Ovary (tissue), 10 donors: ENCODE data around the gene ANTXR2. TPM values are rescaled to one million over a fixed set of nuclear protein-coding genes. Genes with fewer than 3 reads are reported as not detected.
A peak's percentile ranks its signal among the peaks of the same experiment; 100 is the strongest.
"Not testable (repeated sequence)": the region's sequence is repeated elsewhere in the genome, so short reads cannot be mapped to it uniquely, and the experiment has no call there.

Experiments
- DNase-seq, 5 donors: peaks; one replicate each; pipeline ENCODE4 v3.0.0-alpha.2; 2019 to 2020
- H3K27ac ChIP-seq, 2 donors: fragments of 200-600 bp; one replicate each; pipeline versions ENCODE4 v1.5.1 to v1.8.0; 2019 to 2022
- H3K27me3 ChIP-seq: fragments of 200-600 bp; one replicate; pipeline ENCODE4 v1.8.0; 2022
- H3K36me3 ChIP-seq: fragments of 200-600 bp; sonication (generic); one replicate; pipeline ENCODE4 v1.5.1; 2019
- H3K4me1 ChIP-seq: one replicate; pipeline ENCODE4 v1.8.1; 2013; ENCODE audit warnings: mild to moderate bottlenecking, moderate library complexity; ENCODE audit not compliant: insufficient read depth
- H3K4me3 ChIP-seq: fragments of 200-600 bp; sonication (generic); one replicate; pipeline ENCODE4 v1.5.1; 2017
- H3K9me3 ChIP-seq, 2 donors: fragments of 200-600 bp in 1 of 2; sonication (generic) in 1 of 2; one replicate each; pipeline versions ENCODE4 v1.5.1 to v1.8.1; 2013 to 2019; ENCODE audit warnings: mild to moderate bottlenecking in 1 of 2, moderate library complexity in 1 of 2
- EP300 ChIP-seq: sonication (generic); formaldehyde crosslinking; IDR thresholded peaks from one replicate; pipeline ENCODE4 v1.6.1; 2017; ENCODE audit warnings: antibody characterized with exemption
- POLR2A ChIP-seq: fragments of 450-650 bp; IDR thresholded peaks from one replicate; pipeline ENCODE4 v1.6.1; 2017; ENCODE audit warnings: antibody characterized with exemption, mild to moderate bottlenecking, moderate library complexity
- WGBS, 3 donors: extraction: QIAGEN DNeasy Blood & Tissue Kit in 1 of 3; methylation state at CpG; one replicate each; pipeline versions ENCODE4 v1.1.5 to v1.1.7; 2013 to 2017; 5-methylcytosine and 5-hydroxymethylcytosine counted together
- intact Hi-C, 4 donors: fragments of 100-400 bp; cut with DNase I; formaldehyde crosslinking; loops; one replicate each; pipeline versions ENCODE4 v1.11.0 to v1.15.1; 2022 to 2023
- long read RNA-seq, 3 donors: library from polyadenylated mRNA in 2 of 3; unstranded in 2 of 3; transcript quantifications; one replicate each; pipeline ENCODE4 v2.0.0 and lab custom pipeline, GENCODE V29; 2021 to 2026
- polyA plus RNA-seq, 2 donors: library from polyadenylated mRNA; stranded (reverse); fragments of 200-250 nt in 1 of 2; fragments of 350-450 nt in 1 of 2; fragmentation: Illumina TruSeq in 1 of 2; extraction: RNeasy Lipid Tissue Mini Kit (QIAGEN cat#74804) in 1 of 2; gene quantifications; one replicate each; pipeline ENCODE4 v1.2.3, GENCODE V29; 2013 to 2014
- total RNA-seq, 7 donors: library from RNA; depleted of rRNA in 2 of 7; stranded (reverse); fragments of >200 nt in 2 of 7; fragmentation: NEBNext Ultra II Directional in 3 of 7; extraction: Animal tissue kit (Norgen Biotek cat#: 25700) in 3 of 7; gene quantifications; one replicate each; pipeline versions ENCODE4 v1.1.0 to v1.2.4, GENCODE V29; 2016 to 2023
- TF ChIP-seq, protein P1 (sequence below), 3 donors: fragments of 450-650 bp in 2 of 3; fragments of 200-600 bp in 1 of 3; IDR thresholded peaks; one replicate each; pipeline versions ENCODE4 v1.5.1 to v1.8.0; 2016 to 2022; ENCODE audit warnings: antibody characterized with exemption in 3 of 3, mild to moderate bottlenecking in 1 of 3
- donor health status: DM: no; HTN: no; CAD: no; lungs with moderate emphysema.
- donor health status: DM: no; HTN: no; CAD: no.
- donor health status: Bipolar disorder and iron deficiency.
- donor health status: DM: yes; HTN: yes; CAD: no.
- donor health status: DM: no; HTN: no; CAD: no.
- donor health status: DM: yes; HTN: yes; CAD: no.

The ANTXR2 gene
- 100 to 1,000 TPM in 3 of 7 donors, 10 to 100 TPM in 4; 78.3 to 230 (median 88.7) TPM for total RNA-seq
- polyA plus RNA-seq = 100 to 1,000 TPM in 1 of 2 donors, 10 to 100 TPM in 1; 64.4 to 231 TPM
- long read RNA-seq, donor 1, full-length matches to known transcripts = 223 of 301 reads
- long read RNA-seq, donor 1, partial matches to known transcripts = 31 of 301 reads
- long read RNA-seq, donor 1, other reads (novel, unspliced or antisense) = 47 of 301 reads
- long read RNA-seq, donor 2, full-length matches to known transcripts = 5 of 5 reads
- long read RNA-seq, donor 2, partial matches to known transcripts = 0 of 5 reads
- long read RNA-seq, donor 2, other reads (novel, unspliced or antisense) = 0 of 5 reads
- long read RNA-seq, donor 3, full-length matches to known transcripts = 306 of 355 reads
- long read RNA-seq, donor 3, partial matches to known transcripts = 11 of 355 reads
- long read RNA-seq, donor 3, other reads (novel, unspliced or antisense) = 38 of 355 reads

DNA sequence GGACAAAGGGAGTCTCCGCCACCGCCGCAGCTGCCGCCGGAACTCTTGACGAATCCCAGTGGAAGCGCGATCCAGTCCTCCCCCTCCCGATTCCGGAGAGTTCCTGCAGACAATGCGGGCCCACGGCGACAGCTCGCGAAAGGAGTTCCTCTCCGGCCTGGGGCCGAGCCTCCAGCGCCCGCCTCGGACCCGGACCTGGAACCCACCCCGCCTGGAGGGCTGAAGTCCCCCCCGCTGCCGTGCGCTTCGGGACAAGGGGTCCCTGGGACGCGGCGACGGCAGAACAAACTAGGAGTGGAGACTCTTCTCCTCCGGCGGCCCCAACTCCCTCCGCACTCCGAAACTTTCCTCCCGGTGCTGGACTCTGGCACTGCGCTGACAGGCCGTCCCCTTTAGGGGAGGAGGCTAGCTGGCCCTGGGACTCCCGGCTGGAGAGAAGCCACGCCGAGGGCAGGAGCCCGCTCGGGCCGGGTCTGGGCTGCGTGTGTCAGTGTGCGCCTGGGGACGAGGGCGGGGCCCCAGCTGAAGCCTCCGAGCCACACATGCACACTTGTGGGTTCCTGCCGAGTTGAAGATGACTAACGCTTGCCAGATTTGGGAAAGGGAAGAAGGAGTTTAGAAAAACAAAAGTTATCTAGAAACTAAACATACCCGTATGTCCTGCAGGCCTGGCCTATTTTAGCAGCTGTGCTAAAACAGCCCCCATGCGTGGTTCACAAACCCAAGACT lies at the start of gene ANTXR2:
ANTXR2 (minus strand) TSS at position 486 of the 729 bp plus-strand sequence. CDS start 669 bp downstream, outside the sequence.
- Histone ChIP-seq H3K27ac (peak within 1 kb of the TSS; percentile 84 to 96), H3K4me3 (peak within 1 kb of the TSS; percentile 93), H3K4me1 (peaks cover 4% of the 10 kb centered on the region), H3K27me3 (no peaks in the 10 kb centered on the region), H3K36me3 (no peaks in the 10 kb centered on the region), H3K9me3 (no peaks in the 10 kb centered on the region)
- intact Hi-C loops = loop anchor here in 2 of 4 donors (5.0 to 10.0 kb wide), 2 partner anchors 109 to 112 kb away; no protein-coding TSS in a partner anchor
- peak; percentile 87 to 94 (median 88) for DNase-seq
- TF ChIP-seq POLR2A (peak; percentile 32), EP300 (no peak)
- TF ChIP-seq, protein P1, sequence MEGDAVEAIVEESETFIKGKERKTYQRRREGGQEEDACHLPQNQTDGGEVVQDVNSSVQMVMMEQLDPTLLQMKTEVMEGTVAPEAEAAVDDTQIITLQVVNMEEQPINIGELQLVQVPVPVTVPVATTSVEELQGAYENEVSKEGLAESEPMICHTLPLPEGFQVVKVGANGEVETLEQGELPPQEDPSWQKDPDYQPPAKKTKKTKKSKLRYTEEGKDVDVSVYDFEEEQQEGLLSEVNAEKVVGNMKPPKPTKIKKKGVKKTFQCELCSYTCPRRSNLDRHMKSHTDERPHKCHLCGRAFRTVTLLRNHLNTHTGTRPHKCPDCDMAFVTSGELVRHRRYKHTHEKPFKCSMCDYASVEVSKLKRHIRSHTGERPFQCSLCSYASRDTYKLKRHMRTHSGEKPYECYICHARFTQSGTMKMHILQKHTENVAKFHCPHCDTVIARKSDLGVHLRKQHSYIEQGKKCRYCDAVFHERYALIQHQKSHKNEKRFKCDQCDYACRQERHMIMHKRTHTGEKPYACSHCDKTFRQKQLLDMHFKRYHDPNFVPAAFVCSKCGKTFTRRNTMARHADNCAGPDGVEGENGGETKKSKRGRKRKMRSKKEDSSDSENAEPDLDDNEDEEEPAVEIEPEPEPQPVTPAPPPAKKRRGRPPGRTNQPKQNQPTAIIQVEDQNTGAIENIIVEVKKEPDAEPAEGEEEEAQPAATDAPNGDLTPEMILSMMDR (IDR thresholded peaks at IDR 0.05) = no peak
- 0% methylated on average over 41 to 52 of the region's 52 CpGs for WGBS, 3 donors

DNA sequence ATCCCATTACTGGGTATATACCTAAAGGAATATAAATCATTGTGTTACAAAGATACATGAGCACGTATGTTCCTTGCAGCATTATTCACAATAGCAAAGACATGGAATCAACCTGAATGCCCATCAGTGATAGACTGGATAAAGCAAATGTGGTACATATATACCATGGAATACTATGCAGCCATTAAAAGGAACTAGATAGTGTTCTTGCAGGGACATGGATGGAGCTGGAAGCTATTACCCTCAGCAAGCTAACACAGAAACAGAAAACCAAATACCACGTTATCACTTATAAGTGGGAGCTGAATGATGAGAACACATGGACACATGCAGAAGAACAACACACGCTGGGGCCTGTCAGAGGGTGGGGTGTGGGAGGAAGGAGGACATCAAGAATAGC lies 48.8 kb upstream of the ANTXR2 start:
- H3K27ac ChIP-seq, H3K36me3 ChIP-seq, H3K4me3 ChIP-seq, H3K9me3 ChIP-seq, DNase-seq, H3K27me3 ChIP-seq, intact Hi-C loops, H3K4me1 ChIP-seq: not testable (repeated sequence)
- WGBS, 3 donors = 68 to 92% (median 90%) methylated on average over 3 of the region's 3 CpGs

DNA sequence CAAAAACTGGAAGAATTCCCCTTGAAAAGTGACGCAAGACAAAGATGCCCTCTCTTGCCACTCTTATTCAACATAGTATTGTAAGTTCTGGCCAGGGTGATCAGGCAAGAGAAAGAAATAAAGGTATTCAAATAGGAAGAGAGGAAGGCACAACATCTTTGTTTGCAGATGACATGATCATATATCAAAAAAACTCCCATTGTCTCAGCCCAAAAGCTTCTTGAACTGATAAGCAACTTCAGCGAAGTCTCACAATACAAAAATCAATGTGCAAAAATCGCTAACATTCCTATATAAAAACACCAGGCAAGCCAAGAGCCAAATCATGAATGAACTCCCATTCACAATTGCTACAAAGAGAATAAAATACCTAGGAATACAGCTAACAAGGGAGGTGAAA lies 46.6 kb upstream of the ANTXR2 start:
- H3K27ac ChIP-seq, H3K9me3 ChIP-seq, H3K4me1 ChIP-seq, H3K27me3 ChIP-seq, H3K36me3 ChIP-seq, intact Hi-C loops, DNase-seq, H3K4me3 ChIP-seq: not testable (repeated sequence)
- 85 to 90% (median 86%) methylated on average over 3 of the region's 3 CpGs for WGBS, 3 donors

DNA sequence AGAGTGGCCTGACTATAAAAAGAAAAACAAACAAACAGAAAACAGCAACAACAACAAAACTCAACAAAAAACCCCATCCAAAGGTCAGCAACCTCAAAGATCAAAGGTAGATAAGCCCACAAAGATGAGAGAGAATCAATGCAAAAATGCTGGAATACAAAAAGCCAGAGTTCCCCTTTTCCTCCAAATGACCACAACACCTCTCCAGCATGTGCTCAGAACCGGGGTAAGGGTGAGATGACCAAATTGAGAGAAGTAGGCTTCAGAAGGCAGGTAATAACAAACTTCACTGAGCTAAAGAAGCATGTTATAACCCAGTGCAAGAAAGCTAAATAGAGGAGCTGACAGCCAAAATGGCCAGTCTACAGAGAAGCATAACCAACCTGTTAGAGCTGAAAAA lies 43.5 kb upstream of the ANTXR2 start:
- no peaks in the 10 kb centered on the region for H3K27me3 ChIP-seq
- H3K36me3 ChIP-seq = no peaks in the 10 kb centered on the region
- no peak for DNase-seq
- no peak for TF ChIP-seq EP300
- TF ChIP-seq, protein P1 (IDR thresholded peaks at IDR 0.05) = no peak
- WGBS, 3 donors = 52 to 75% (median 70%) methylated on average over 1 of the region's 1 CpG
- H3K4me3 ChIP-seq = no peak overlapping the region
- H3K4me1 ChIP-seq = no peaks in the 10 kb centered on the region
- H3K9me3 ChIP-seq = no peaks in the 10 kb centered on the region
- intact Hi-C loops = no loop called here
- no peak overlapping the region for H3K27ac ChIP-seq

DNA sequence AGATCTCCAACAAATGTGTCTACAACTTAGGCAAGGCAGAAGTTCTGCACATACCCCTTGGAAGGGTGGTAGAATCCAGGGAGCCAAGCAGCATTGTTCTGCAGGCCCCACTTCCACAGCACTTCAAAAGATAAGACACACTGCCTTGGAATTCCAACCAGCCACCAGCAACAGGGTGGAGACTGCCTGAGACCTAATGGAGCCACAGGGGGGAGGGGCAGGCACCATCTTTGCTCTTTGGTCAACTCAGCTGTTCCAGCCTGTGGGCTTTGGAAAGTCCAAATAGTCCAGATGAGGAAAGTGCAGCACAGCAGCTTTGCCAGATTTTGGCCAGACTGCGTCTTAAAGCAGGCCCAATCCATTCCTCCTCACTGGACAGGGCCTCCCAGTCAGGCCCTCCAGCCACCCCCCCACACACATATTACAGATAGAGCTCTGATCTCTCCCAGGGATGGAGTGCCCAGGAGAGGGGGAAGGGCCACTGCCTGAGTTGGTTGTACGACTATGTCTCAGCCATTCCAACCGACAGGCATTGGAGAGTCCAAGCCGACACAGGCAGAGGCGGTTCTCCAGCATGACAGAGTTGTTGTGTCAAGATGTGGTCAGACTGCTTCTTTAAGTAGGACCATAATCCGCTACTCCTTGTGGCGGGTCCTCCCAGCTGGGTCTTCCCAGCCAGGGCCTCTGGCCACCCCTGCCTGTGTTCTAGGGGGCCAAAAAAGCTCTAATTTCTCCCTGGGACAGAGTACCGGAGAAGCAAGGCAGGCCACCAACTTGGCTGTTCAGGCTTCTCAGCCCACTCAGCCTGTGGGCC lies 42.5 kb upstream of the ANTXR2 start:
- WGBS, 3 donors = 91 to 97% (median 96%) methylated on average over 8 of the region's 8 CpGs
- H3K36me3 ChIP-seq = no peaks in the 10 kb centered on the region
- intact Hi-C loops = no loop called here
- H3K4me1 ChIP-seq = no peaks in the 10 kb centered on the region
- H3K27me3 ChIP-seq = no peaks in the 10 kb centered on the region
- H3K27ac ChIP-seq = no peak overlapping the region
- no peak for DNase-seq
- no peaks in the 10 kb centered on the region for H3K9me3 ChIP-seq
- no peak overlapping the region for H3K4me3 ChIP-seq
- TF ChIP-seq POLR2A (no peak), EP300 (no peak)
- TF ChIP-seq, protein P1 (IDR thresholded peaks at IDR 0.05) = no peak
